Transverse colon (tissue), 4 donors: Measurements from ENCODE around the gene GATM. TPM values are rescaled to one million over a fixed set of nuclear protein-coding genes. Genes with fewer than 3 reads are reported as not detected.

Source experiments
- DNase-seq: peaks from one replicate; pipeline ENCODE4 v3.0.0-alpha.2; 2019
- H3K27ac ChIP-seq, 4 donors: fragments of 200-600 bp; sonication (generic); 2 replicates each; pipeline ENCODE4 v1.5.1; 2016 to 2018; ENCODE audit warnings: inconsistent platforms in 4 of 4
- H3K27me3 ChIP-seq: fragments of 200-600 bp; sonication (generic); 2 replicates; pipeline ENCODE4 v1.5.1; 2017; ENCODE audit warnings: inconsistent platforms
- H3K36me3 ChIP-seq, 4 donors: fragments of 200-600 bp; sonication (generic); 2 replicates each; pipeline ENCODE4 v1.5.1; 2017 to 2019; ENCODE audit warnings: inconsistent platforms in 4 of 4
- H3K4me1 ChIP-seq, 4 donors: fragments of 200-600 bp; sonication (generic); 2 replicates each; pipeline ENCODE4 v1.5.1; 2017 to 2020; ENCODE audit warnings: inconsistent platforms in 4 of 4
- H3K4me3 ChIP-seq, 4 donors: fragments of 200-600 bp; sonication (generic); 1 replicate in 1 of 4; 2 replicates in 3 of 4; pipeline versions ENCODE4 v1.5.1 to v1.6.1; 2017 to 2019; ENCODE audit warnings: inconsistent platforms in 4 of 4
- H3K9me3 ChIP-seq, 2 donors: fragments of 200-600 bp; sonication (generic); 2 replicates each; pipeline ENCODE4 v1.5.1; 2017 to 2019; ENCODE audit warnings: inconsistent platforms in 2 of 2
- EP300 ChIP-seq: sonication (generic); formaldehyde crosslinking; IDR thresholded peaks from one replicate; pipeline ENCODE4 v1.6.1; 2017; ENCODE audit warnings: antibody characterized with exemption, low read depth
- POLR2A ChIP-seq: fragments of 450-650 bp; IDR thresholded peaks from one replicate; pipeline ENCODE4 v1.6.1; 2016; ENCODE audit warnings: antibody characterized with exemption, mild to moderate bottlenecking, moderate library complexity
- POLR2AphosphoS5 ChIP-seq, 3 donors: sonication (generic); formaldehyde crosslinking; IDR thresholded peaks; one replicate each; pipeline ENCODE4 v1.6.1; 2016; ENCODE audit warnings: antibody characterized with exemption in 3 of 3
- WGBS, 2 donors: methylation state at CpG; one replicate each; pipeline ENCODE4 v1.1.5; 2018; ENCODE audit warnings: low coverage in 1 of 2; 5-methylcytosine and 5-hydroxymethylcytosine counted together
- in situ Hi-C, 4 donors: fragments of 200-750 bp; cut with MboI; loops; one replicate each; pipeline versions ENCODE4 v1.15.0 to v1.15.1; 2017; ENCODE audit warnings: low sequenced_read_pairs in 3 of 4, low pct_ligation_motif_present in 1 of 4, low pct_unique_long_range_greater_than_20kb in 1 of 4
- intact Hi-C: fragments of 100-400 bp; cut with DNase I; formaldehyde crosslinking; loops from one replicate; pipeline ENCODE4 v1.15.1; 2023; ENCODE audit warnings: low total_unique reads
- total RNA-seq, 4 donors: library from RNA; depleted of rRNA; stranded (reverse); fragments of >200 nt; gene quantifications; one replicate each; pipeline ENCODE4 v1.1.0, GENCODE V29; 2016
- TF ChIP-seq, protein P1 (sequence below), 5 experiments: fragments of 200-600 bp in 3 of 5; fragments of 450-650 bp in 2 of 5; sonication (generic) in 3 of 5; IDR thresholded peaks; 1 replicate in 2 of 5; 2 replicates in 3 of 5; pipeline ENCODE4 v1.5.1; 2016 to 2017; ENCODE audit warnings: antibody characterized with exemption in 5 of 5, inconsistent platforms in 3 of 5, mild to moderate bottlenecking in 2 of 5, moderate library complexity in 1 of 5

GATM gene
- total RNA-seq, 4 donors from 2014 or later = 15.9 to 96.9 (median 18.6) TPM

GRCh38 chr15:45347033-45347432 lies 31.3 kb downstream of the GATM start:
- H3K27ac ChIP-seq = no peak overlapping the region
- in situ Hi-C loops = no loop called here
- WGBS, 2 donors = 75% methylated on average over 4 of the region's 4 CpGs; no CpG with 5 or more reads in 1 of the 2 donors

GRCh38 chr15:45346381-45346780 lies 32.0 kb downstream of the GATM start:
- peaks cover 0 to 19% (median 10%) of the 10 kb centered on the region in 4 donors for H3K4me1 ChIP-seq
- DNase-seq = no peak
- no peak overlapping the region for H3K4me3 ChIP-seq
- no peaks in the 10 kb centered on the region for H3K9me3 ChIP-seq
- H3K36me3 ChIP-seq = no peaks in the 10 kb centered on the region
- no peaks in the 10 kb centered on the region for H3K27me3 ChIP-seq
- intact Hi-C loops = no loop called here
- no peak overlapping the region for H3K27ac ChIP-seq
- WGBS, 2 donors = 49 to 63% methylated on average over 3 of the region's 3 CpGs
- no peak for TF ChIP-seq POLR2AphosphoS5 (IDR thresholded peaks at IDR 0.05)
- TF ChIP-seq EP300 = no peak
- TF ChIP-seq, protein P1, sequence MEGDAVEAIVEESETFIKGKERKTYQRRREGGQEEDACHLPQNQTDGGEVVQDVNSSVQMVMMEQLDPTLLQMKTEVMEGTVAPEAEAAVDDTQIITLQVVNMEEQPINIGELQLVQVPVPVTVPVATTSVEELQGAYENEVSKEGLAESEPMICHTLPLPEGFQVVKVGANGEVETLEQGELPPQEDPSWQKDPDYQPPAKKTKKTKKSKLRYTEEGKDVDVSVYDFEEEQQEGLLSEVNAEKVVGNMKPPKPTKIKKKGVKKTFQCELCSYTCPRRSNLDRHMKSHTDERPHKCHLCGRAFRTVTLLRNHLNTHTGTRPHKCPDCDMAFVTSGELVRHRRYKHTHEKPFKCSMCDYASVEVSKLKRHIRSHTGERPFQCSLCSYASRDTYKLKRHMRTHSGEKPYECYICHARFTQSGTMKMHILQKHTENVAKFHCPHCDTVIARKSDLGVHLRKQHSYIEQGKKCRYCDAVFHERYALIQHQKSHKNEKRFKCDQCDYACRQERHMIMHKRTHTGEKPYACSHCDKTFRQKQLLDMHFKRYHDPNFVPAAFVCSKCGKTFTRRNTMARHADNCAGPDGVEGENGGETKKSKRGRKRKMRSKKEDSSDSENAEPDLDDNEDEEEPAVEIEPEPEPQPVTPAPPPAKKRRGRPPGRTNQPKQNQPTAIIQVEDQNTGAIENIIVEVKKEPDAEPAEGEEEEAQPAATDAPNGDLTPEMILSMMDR (IDR thresholded peaks at IDR 0.05) = no peak
- TF ChIP-seq POLR2A = no peak
- in situ Hi-C loops = no loop called here

More at GRCh38 chr15:45347033-45347432, 31.3 kb downstream of the GATM start:
- intact Hi-C loops = no loop called here
- Histone ChIP-seq H3K36me3 (no peaks in the 10 kb centered on the region), H3K4me1 (peaks cover 0 to 19% (median 10%) of the 10 kb centered on the region in 4 donors), H3K4me3 (no peak overlapping the region), H3K9me3 (no peaks in the 10 kb centered on the region), H3K27me3 (no peaks in the 10 kb centered on the region)
- TF ChIP-seq POLR2AphosphoS5 (IDR thresholded peaks at IDR 0.05) = no peak
- TF ChIP-seq, protein P1 (IDR thresholded peaks at IDR 0.05) = no peak
- TF ChIP-seq EP300 = no peak
- TF ChIP-seq POLR2A = no peak
- DNase-seq = no peak

DNA sequence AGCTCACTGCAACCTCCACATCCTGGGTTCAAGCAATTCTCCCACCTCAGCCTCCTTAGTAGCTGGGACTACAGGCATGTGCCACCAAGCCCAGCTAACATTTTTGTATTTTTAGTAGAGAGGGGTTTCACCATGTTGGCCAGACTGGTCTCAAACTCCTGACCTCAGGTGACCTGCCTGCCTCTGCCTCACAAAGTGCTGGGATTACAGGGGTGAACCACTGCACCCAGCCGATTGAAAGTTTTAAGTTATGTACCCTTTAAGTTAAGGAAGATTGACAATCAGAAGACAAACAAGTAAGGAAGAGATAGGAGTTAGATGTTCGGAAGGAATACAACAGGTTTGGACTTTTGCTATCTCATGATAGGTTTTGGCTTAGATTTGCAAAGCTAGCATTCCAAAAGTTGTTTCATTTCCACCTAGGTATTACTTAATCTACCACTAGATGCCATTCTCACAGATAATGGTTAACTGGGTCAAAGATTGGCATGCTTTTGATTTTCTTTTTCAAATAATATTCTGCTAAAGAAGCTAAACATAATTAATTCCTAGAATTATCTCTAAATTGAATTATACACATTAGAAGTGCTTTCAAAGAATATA lies 35.0 kb downstream of the GATM start:
- Histone ChIP-seq H3K4me1 (peaks cover 0 to 36% (median 12%) of the 10 kb centered on the region in 4 donors), H3K9me3 (no peaks in the 10 kb centered on the region), H3K27me3 (no peaks in the 10 kb centered on the region), H3K27ac (no peak overlapping the region), H3K4me3 (no peak overlapping the region), H3K36me3 (no peaks in the 10 kb centered on the region)
- intact Hi-C loops (no loop called here), in situ Hi-C loops (no loop called here)
- no peak for DNase-seq
- TF ChIP-seq, protein P1 (IDR thresholded peaks at IDR 0.05) = no peak
- TF ChIP-seq POLR2AphosphoS5 (IDR thresholded peaks at IDR 0.05) = no peak
- TF ChIP-seq POLR2A = no peak
- no peak for TF ChIP-seq EP300
- WGBS, 2 donors = 79 to 86% methylated on average over 2 of the region's 2 CpGs

DNA sequence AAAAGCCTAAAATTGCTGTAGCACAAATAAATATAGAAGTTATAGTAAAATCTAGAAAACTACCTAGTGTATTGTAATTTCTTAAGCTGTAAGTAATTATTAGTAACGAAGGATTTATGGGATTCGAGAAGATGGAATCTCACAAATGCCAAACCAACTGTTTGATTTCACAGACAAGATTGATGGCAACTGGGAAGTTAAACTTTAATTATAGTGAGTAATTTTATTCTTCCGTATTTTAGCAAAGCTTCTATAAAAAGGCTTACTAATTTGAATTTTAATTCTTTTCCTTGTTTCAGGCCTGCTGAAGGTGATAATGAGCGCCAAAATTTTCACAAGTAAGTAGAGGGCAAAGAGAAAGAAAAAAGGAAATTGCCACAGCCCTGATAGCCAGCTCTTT lies 36.6 kb downstream of the GATM start:
- Histone ChIP-seq H3K4me3 (no peak overlapping the region), H3K9me3 (no peaks in the 10 kb centered on the region), H3K27ac (no peak overlapping the region), H3K36me3 (no peaks in the 10 kb centered on the region), H3K27me3 (no peaks in the 10 kb centered on the region), H3K4me1 (peaks cover 0 to 48% (median 13%) of the 10 kb centered on the region in 4 donors)
- intact Hi-C loops = no loop called here
- 62 to 66% methylated on average over 4 of the region's 4 CpGs for WGBS, 2 donors
- no peak for DNase-seq
- TF ChIP-seq, protein P1 (IDR thresholded peaks at IDR 0.05) = no peak
- TF ChIP-seq POLR2AphosphoS5 (IDR thresholded peaks at IDR 0.05) (no peak), EP300 (no peak), POLR2A (no peak)
- in situ Hi-C loops = no loop called here
